Heart left ventricle (tissue), 16 donors: ENCODE measurements around the gene ROBO1. TPM values are rescaled to one million over a fixed set of nuclear protein-coding genes. Genes with fewer than 3 reads are reported as not detected.
A peak's percentile ranks its signal among the peaks of the same experiment; 100 is the strongest.
"Not testable (repeated sequence)": the region's sequence is repeated elsewhere in the genome, so short reads cannot be mapped to it uniquely, and the experiment has no call there.

Experiments used
- ATAC-seq, 4 donors: fragments of 200-7000 bp; cut with Tn5 transposase; one replicate each; pipeline ENCODE4 v1.9.1; 2020 to 2022; ENCODE audit warnings: moderate library complexity in 4 of 4, mild to moderate bottlenecking in 3 of 4, moderate number of reproducible peaks in 1 of 4
- DNase-seq, 5 donors: peaks; one replicate each; pipeline ENCODE4 v3.0.0-alpha.2; 2020
- H3K27ac ChIP-seq, 12 donors: fragments of 200-600 bp; sonication (generic) in 4 of 12; one replicate each; pipeline versions ENCODE4 v1.5.0 to v1.8.0; 2016 to 2022; ENCODE audit warnings: mild to moderate bottlenecking in 2 of 12
- H3K27me3 ChIP-seq, 9 donors: fragments of 200-600 bp; sonication (generic) in 2 of 9; one replicate each; pipeline versions ENCODE4 v1.5.1 to v1.8.0; 2016 to 2022; ENCODE audit warnings: mild to moderate bottlenecking in 3 of 9
- H3K36me3 ChIP-seq, 9 donors: fragments of 200-600 bp; sonication (generic) in 2 of 9; one replicate each; pipeline versions ENCODE4 v1.5.0 to v1.8.0; 2018 to 2022; ENCODE audit warnings: mild to moderate bottlenecking in 2 of 9
- H3K4me1 ChIP-seq, 12 donors: fragments of 200-600 bp; sonication (generic) in 4 of 12; one replicate each; pipeline versions ENCODE4 v1.5.0 to v1.8.0; 2016 to 2022; ENCODE audit warnings: mild to moderate bottlenecking in 3 of 12
- H3K4me3 ChIP-seq, 12 donors: fragments of 200-600 bp; sonication (generic) in 4 of 12; one replicate each; pipeline versions ENCODE4 v1.5.0 to v1.8.0; 2017 to 2022; ENCODE audit warnings: mild to moderate bottlenecking in 9 of 12, moderate library complexity in 4 of 12
- H3K9me3 ChIP-seq, 12 donors: fragments of 200-600 bp; sonication (generic) in 4 of 12; one replicate each; pipeline versions ENCODE4 v1.5.0 to v1.8.0; 2016 to 2022; ENCODE audit warnings: mild to moderate bottlenecking in 1 of 12
- POLR2A ChIP-seq, 2 donors: fragments of 450-650 bp; IDR thresholded peaks; one replicate each; pipeline ENCODE4 v1.6.1; 2017; ENCODE audit warnings: antibody characterized with exemption in 2 of 2, mild to moderate bottlenecking in 2 of 2, moderate library complexity in 2 of 2
- WGBS, 4 donors: extraction: QIAGEN DNeasy Blood & Tissue Kit in 2 of 4; methylation state at CpG; one replicate each; pipeline versions ENCODE4 v1.1.5 to v1.1.7; 2013 to 2018; 5-methylcytosine and 5-hydroxymethylcytosine counted together
- intact Hi-C, 10 donors: fragments of 100-400 bp; cut with DNase I; formaldehyde crosslinking; loops; one replicate each; pipeline versions ENCODE4 v1.11.1 to v1.14.2; 2022
- polyA plus RNA-seq, 2 donors: library from polyadenylated mRNA; stranded (reverse); fragments of 200-250 nt; gene quantifications; one replicate each; pipeline ENCODE4 v1.2.3, GENCODE V29; 2013
- total RNA-seq, 9 donors: library from RNA; depleted of rRNA in 2 of 9; stranded (reverse); fragments of >200 nt in 2 of 9; fragmentation: NEBNext Ultra II Directional in 3 of 9; extraction: Animal tissue kit (Norgen Biotek cat#: 25700) in 3 of 9; gene quantifications; one replicate each; pipeline versions ENCODE4 v1.1.0 to v1.2.4, GENCODE V29; 2016 to 2023
- TF ChIP-seq, protein P1 (sequence below), 12 donors: fragments of 200-600 bp; sonication (generic) in 4 of 12; IDR thresholded peaks; one replicate each; pipeline versions ENCODE4 v1.5.0 to v1.8.0; 2018 to 2022; ENCODE audit warnings: antibody characterized with exemption in 12 of 12, mild to moderate bottlenecking in 5 of 12
- donor health status: ischemic (EF 13 %, LVEDD 7.1; RV severe dilation, severe dysfunction).
- donor health status: healthy with polysubstance abuse.
- donor health status: DM: no; HTN: yes; CAD: no.
- donor health status: DM: no; HTN: no; CAD: no.
- donor health status: ischemic (EF 25% LVEDD 6.9; RV normal size, moderate dysfunction).
- donor health status: ischemic (EF 25% LVEDD 5.7; RV mildly dilated, moderate dysfunction).
- donor health status: healthy.
- donor health status: DM: yes; HTN: yes; CAD: no.
- donor health status: ischemic (EF 35%, LVEDD 5.7; RV mildly dilated, moderate dysfunction).
- donor health status: nonischemic (EF 11% LVEDD 7.7; RV severe dilation, severe dysfunction).
- donor health status: DM: yes; HTN: yes; CAD: no.
- donor health status: PGD.
- donor health status: ischemic (EF 29% LVEDD 5.4; RV normal size, mild dysfunction).
- donor health status: nonischemic (EF 23%, LVEDD 6.1; RV moderate dilation, normal function).

ROBO1 gene
- total and polyA plus RNA-seq, 11 donors: 1.4 to 14.8 (median 5.7) TPM

DNA sequence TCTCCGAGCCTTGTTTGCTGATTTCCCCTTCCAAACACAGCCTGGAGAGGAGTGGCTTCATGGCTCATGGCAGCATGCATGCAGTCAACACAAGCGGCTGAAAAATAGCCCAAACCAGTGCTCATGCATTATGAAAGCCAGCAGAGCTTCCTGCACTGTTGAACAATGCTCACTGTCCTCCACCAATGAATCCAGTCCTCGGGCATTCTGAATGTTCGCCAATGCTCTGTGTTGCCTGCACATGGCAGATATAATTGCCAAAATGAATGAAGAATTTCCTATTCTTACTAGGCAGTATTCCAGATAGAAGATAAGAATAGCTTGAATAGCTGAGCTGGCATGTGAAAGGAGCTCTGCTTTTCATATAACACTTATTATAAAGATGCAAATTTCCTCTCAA lies 252.7 kb downstream of the ROBO1 start:
- DNase-seq (peak in 1 of 5 donors; percentile 11), ATAC-seq (peak in 3 of 4 donors; percentile 12 to 54 (median 39))
- WGBS, 4 donors: 13 to 29% (median 25%) methylated on average over 4 of the region's 4 CpGs
- H3K27me3 ChIP-seq: no peaks in the 10 kb centered on the region
- peaks cover 0 to 5% (median 0%) of the 10 kb centered on the region in 12 donors for H3K4me1 ChIP-seq
- TF ChIP-seq POLR2A (IDR thresholded peaks at IDR 0.05): no peak
- TF ChIP-seq, protein P1, sequence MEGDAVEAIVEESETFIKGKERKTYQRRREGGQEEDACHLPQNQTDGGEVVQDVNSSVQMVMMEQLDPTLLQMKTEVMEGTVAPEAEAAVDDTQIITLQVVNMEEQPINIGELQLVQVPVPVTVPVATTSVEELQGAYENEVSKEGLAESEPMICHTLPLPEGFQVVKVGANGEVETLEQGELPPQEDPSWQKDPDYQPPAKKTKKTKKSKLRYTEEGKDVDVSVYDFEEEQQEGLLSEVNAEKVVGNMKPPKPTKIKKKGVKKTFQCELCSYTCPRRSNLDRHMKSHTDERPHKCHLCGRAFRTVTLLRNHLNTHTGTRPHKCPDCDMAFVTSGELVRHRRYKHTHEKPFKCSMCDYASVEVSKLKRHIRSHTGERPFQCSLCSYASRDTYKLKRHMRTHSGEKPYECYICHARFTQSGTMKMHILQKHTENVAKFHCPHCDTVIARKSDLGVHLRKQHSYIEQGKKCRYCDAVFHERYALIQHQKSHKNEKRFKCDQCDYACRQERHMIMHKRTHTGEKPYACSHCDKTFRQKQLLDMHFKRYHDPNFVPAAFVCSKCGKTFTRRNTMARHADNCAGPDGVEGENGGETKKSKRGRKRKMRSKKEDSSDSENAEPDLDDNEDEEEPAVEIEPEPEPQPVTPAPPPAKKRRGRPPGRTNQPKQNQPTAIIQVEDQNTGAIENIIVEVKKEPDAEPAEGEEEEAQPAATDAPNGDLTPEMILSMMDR (IDR thresholded peaks at IDR 0.05): no peak
- no peak overlapping the region for H3K27ac ChIP-seq
- no peak overlapping the region for H3K4me3 ChIP-seq
- intact Hi-C loops: no loop called here
- no peaks in the 10 kb centered on the region for H3K36me3 ChIP-seq
- H3K9me3 ChIP-seq: peaks cover 0 to 5% (median 0%) of the 10 kb centered on the region in 12 donors

DNA sequence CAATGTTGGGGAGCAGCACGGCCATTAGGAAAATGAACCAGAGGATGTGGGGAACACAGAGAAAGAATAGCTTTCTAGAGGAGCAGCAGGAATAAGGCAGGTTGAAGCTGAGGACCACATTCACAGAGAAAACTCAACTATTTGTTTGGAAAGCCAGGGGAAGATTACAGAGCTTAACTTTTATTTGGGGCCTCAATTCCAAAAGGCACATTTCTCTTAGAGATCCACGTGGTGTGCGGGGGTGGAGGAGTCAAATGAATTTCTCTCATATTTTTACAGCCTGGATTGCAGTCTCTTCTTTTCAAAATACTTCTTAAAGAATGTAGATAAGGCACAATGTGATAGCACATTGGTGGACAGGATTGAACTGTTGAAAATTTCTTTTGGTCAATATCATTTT lies 253.7 kb downstream of the ROBO1 start:
- H3K4me1 ChIP-seq: peaks cover 0 to 5% (median 0%) of the 10 kb centered on the region in 12 donors
- H3K36me3 ChIP-seq: no peaks in the 10 kb centered on the region
- H3K9me3 ChIP-seq: peaks cover 0 to 5% (median 0%) of the 10 kb centered on the region in 12 donors
- TF ChIP-seq POLR2A (IDR thresholded peaks at IDR 0.05): no peak
- TF ChIP-seq, protein P1 (IDR thresholded peaks at IDR 0.05): no peak
- H3K27me3 ChIP-seq: no peaks in the 10 kb centered on the region
- intact Hi-C loops: no loop called here
- no peak overlapping the region for H3K4me3 ChIP-seq
- H3K27ac ChIP-seq: no peak overlapping the region
- DNase-seq (no peak), ATAC-seq (no peak)
- whole genome bisulfite sequencing, 4 donors: 65 to 76% (median 73%) methylated on average over 3 of the region's 3 CpGs

DNA sequence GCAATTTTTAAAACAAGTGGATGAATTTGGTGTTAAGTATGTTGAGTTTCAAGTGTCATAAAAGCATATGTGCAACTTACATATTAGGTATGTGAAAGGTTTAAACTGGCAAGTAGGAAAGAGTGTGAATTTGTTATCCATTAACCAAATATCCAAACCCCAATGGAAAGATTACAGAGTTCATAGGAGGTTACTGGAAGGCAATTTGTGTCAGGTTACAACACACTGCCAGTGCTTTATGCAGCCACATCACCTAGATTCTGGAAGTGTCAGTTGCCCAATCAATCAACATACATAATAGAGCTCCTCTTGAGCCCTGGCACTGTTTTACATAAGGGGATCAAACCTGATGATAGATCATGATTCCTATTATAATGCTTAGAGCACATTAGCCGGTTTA lies 261.0 kb downstream of the ROBO1 start:
- ATAC-seq (no peak), DNase-seq (no peak)
- H3K9me3 ChIP-seq: peaks cover 0 to 11% (median 0%) of the 10 kb centered on the region in 12 donors
- WGBS, 4 donors: 87 to 100% (median 93%) methylated on average over 1 of the region's 1 CpG
- no peaks in the 10 kb centered on the region for H3K4me1 ChIP-seq
- no peaks in the 10 kb centered on the region for H3K27me3 ChIP-seq
- no peak for TF ChIP-seq POLR2A (IDR thresholded peaks at IDR 0.05)
- TF ChIP-seq, protein P1 (IDR thresholded peaks at IDR 0.05): no peak
- no peaks in the 10 kb centered on the region for H3K36me3 ChIP-seq
- intact Hi-C loops: loop anchor here in 1 of 10 donors (10.0 kb wide), 1 partner anchor 58 kb away; no protein-coding TSS in a partner anchor
- H3K27ac ChIP-seq: no peak overlapping the region
- no peak overlapping the region for H3K4me3 ChIP-seq

DNA sequence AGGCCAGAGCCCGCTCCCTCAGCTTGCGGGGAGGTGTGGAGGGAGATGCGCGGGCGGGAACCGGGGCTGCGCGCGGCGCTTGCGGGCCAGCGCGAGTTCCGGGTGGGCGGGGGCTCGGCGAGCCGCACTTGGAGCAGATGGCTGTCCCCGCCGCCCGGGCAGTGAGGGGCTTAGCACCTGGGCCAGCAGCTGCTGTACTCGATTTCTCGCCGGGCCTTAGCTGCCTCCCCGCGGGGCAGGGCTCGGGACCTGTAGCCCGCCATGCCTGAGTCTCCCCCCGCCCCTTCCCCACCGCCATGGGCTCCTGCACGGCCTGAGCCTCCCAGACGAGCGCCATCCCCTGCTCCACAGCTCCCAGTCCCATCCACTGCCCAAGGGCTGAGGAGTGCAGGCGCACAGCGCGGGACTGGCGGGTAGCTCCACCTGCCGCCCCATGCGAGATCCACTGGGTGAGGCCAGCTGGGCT lies 265.5 kb downstream of the ROBO1 start:
- 91 to 97% (median 96%) methylated on average over 31 to 39 of the region's 39 CpGs for WGBS, 4 donors
- intact Hi-C loops: loop anchor here in 1 of 10 donors (10.0 kb wide), 1 partner anchor 63 kb away; no protein-coding TSS in a partner anchor
- H3K36me3 ChIP-seq, H3K4me1 ChIP-seq, ATAC-seq, H3K27me3 ChIP-seq, H3K4me3 ChIP-seq, DNase-seq, H3K9me3 ChIP-seq, H3K27ac ChIP-seq: not testable (repeated sequence)
